IPS-20b (cell line): Measurements from ENCODE around the gene SCP2.
"Not testable (repeated sequence)": the region's sequence is repeated elsewhere in the genome, so short reads cannot be mapped to it uniquely, and the experiment has no call there.

ENCODE experiments used
- H3K27ac ChIP-seq: one replicate; pipeline ENCODE4 v1.5.1; 2013; ENCODE audit warnings: low read length
- H3K27me3 ChIP-seq: 2 replicates; pipeline ENCODE4 v1.6.1; 2013; ENCODE audit warnings: mild to moderate bottlenecking, low read length, inconsistent platforms; ENCODE audit not compliant: insufficient read depth
- H3K36me3 ChIP-seq: 2 replicates; pipeline ENCODE4 v1.6.1; 2013; ENCODE audit warnings: low read depth, mild to moderate bottlenecking, inconsistent platforms, low read length, moderate library complexity; ENCODE audit not compliant: insufficient read depth
- H3K4me1 ChIP-seq: 2 replicates; pipeline ENCODE4 v1.6.1; 2013; ENCODE audit warnings: mild to moderate bottlenecking, control low read depth, inconsistent platforms, low read length, moderate library complexity; ENCODE audit not compliant: insufficient read depth
- H3K4me3 ChIP-seq: 2 replicates; pipeline ENCODE4 v1.5.1; 2013; ENCODE audit warnings: mild to moderate bottlenecking, low read length, inconsistent platforms
- H3K9ac ChIP-seq: 2 replicates; pipeline ENCODE4 v1.6.1; 2013; ENCODE audit warnings: low read depth, mild to moderate bottlenecking, inconsistent platforms, low read length, moderate library complexity
- H3K9me3 ChIP-seq: 2 replicates; pipeline ENCODE4 v1.6.1; 2013; ENCODE audit warnings: mild to moderate bottlenecking, low read depth, low read length, inconsistent platforms; ENCODE audit not compliant: insufficient read depth

SCP2 gene

DNA sequence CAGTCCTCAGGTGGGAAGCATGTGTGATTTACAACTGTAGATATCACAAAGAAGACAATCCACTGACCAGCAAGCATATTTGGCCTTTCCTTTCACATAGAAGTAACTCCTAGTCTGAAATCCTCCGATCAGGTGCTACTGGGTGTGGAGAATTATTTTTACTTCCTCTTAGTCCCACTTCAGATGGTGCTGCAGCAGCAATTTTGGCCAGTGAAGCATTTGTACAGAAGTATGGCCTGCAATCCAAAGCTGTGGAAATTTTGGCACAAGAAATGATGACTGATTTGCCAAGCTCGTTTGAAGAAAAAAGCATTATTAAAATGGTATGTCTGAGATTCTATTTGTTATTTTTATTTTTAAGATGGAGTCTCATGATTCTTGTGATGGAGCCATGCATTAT lies 51.0 kb downstream of the SCP2 start:
- no peaks in the 10 kb centered on the region for H3K27me3 ChIP-seq
- no peak overlapping the region for H3K4me3 ChIP-seq
- H3K27ac ChIP-seq = no peak overlapping the region
- H3K9me3 ChIP-seq = no peaks in the 10 kb centered on the region
- H3K36me3 ChIP-seq = no peaks in the 10 kb centered on the region
- H3K9ac ChIP-seq = no peak overlapping the region
- H3K4me1 ChIP-seq = peaks cover 11% of the 10 kb centered on the region

DNA sequence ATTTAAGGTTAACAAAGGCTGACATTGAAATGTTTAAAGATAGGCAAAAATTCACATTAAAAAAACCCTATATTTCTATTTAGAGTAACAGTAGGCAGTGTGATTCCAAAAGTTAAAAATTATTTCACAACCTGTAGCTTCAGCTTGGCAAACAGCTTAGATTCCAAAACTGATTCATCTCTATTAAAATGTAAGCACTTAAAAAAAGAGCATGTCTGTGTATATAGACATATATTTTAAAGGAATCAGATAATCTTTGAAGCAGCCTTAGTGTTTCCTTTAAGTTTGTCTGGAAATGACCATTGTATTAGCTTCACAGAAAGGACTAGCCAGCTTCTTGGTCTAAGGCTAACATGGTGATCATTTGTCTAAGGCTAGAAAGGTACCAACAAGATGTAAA lies 65.7 kb downstream of the SCP2 start:
- H3K4me3 ChIP-seq, H3K36me3 ChIP-seq, H3K9me3 ChIP-seq, H3K27ac ChIP-seq, H3K9ac ChIP-seq, H3K4me1 ChIP-seq, H3K27me3 ChIP-seq: not testable (repeated sequence)

DNA sequence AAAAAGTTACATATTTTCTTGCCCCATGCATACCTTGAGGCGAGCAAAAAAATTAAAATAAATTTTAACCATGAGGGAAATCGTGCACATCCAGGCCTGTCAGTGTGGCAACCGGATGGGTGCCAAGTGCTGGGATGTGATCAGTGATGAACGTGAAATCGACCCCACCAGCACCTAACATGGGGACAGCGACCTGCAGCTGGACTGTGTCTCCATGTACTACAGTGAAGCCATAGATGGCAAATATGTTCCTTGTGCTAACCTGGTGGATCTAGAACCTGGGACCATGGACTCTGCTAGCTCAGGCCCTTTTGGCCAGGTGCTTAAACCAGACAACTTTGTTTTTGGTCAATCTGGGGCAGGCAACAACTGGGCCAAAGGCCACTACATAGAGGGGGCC lies 67.6 kb downstream of the SCP2 start:
- Histone ChIP-seq H3K27ac (no peak overlapping the region), H3K27me3 (no peaks in the 10 kb centered on the region), H3K9me3 (no peaks in the 10 kb centered on the region), H3K36me3 (no peaks in the 10 kb centered on the region), H3K4me1 (no peaks in the 10 kb centered on the region), H3K4me3 (no peak overlapping the region), H3K9ac (no peak overlapping the region)

DNA sequence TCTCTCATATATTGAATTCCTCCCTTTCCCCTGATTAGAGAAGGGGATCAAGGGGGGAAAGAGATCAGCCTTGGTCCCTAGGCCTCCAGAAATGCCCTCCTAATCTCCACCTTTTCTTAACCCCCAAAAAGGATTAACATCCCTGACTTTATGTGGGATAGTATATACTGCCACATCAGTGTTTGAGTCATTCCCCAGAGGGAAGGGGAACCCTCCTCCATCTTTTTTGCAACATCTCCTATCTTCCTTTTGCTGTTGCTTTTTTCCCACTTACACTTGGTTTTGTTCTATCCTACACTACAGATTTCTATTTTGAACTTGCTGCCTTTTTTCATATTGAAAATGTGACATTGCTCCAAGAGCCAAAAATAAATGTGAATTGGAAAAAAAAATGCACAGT lies 69.6 kb downstream of the SCP2 start:
- H3K27me3 ChIP-seq = no peaks in the 10 kb centered on the region
- H3K9me3 ChIP-seq = no peaks in the 10 kb centered on the region
- H3K4me3 ChIP-seq = no peak overlapping the region
- no peaks in the 10 kb centered on the region for H3K4me1 ChIP-seq
- H3K36me3 ChIP-seq = no peaks in the 10 kb centered on the region
- H3K27ac ChIP-seq = no peak overlapping the region
- no peak overlapping the region for H3K9ac ChIP-seq

DNA sequence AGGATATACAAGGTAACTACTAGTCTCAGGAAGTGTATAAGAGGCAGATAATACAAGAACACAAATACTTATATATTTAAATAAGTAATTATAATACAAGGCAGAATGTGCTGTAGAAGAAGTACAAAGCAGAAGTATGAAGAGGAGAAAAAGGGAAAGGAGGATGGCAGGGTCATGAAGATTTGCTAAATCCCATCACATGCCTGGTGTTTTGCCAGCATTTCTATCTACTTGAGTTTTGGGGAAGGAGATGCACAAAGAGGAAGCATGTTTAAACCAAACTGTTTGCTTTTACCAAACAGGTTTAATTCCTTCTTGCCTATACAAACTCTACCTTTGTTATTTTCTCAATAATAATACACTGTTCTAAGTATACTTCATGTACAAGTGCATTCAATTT lies 74.1 kb downstream of the SCP2 start:
- no peaks in the 10 kb centered on the region for H3K36me3 ChIP-seq
- no peaks in the 10 kb centered on the region for H3K9me3 ChIP-seq
- no peak overlapping the region for H3K4me3 ChIP-seq
- H3K4me1 ChIP-seq = no peaks in the 10 kb centered on the region
- H3K27ac ChIP-seq = no peak overlapping the region
- H3K27me3 ChIP-seq = no peaks in the 10 kb centered on the region
- H3K9ac ChIP-seq = no peak overlapping the region

DNA sequence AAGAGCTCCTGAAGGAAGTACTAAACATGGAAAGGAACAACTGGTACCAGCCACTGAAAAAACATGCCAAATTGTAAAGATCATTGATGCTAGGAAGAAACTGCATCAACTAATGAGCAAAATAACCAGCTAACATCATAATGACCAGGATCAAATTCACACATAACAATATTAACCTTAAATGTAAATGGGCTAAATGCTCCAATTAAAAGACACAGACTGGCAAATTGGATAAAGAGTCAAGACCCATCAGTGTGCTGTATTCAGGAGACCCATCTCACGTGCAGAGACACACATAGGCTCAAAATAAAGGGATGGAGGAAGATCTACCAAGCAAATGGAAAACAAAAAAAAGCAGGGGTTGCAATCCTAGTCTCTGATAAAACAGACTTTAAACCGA lies 79.5 kb downstream of the SCP2 start:
- H3K9ac ChIP-seq, H3K27ac ChIP-seq, H3K9me3 ChIP-seq, H3K4me3 ChIP-seq, H3K27me3 ChIP-seq, H3K4me1 ChIP-seq, H3K36me3 ChIP-seq: not testable (repeated sequence)

DNA sequence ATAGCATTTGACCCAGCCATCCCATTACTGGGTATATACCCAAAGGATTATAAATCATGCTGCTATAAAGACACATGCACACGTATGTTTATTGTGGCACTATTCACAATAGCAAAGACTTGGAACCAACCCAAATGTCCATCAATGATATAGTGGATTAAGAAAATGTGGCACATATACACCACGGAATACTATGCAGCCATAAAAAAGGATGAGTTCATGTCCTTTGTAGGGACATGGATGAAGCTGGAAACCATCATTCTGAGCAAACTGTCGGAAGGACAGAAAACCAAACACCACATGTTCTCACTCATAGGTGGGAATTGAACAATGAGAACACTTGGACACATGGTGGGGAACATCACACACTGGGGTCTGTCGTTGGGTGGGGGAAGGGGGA lies 83.2 kb downstream of the SCP2 start:
- H3K27me3 ChIP-seq, H3K27ac ChIP-seq, H3K4me3 ChIP-seq, H3K4me1 ChIP-seq, H3K36me3 ChIP-seq, H3K9ac ChIP-seq, H3K9me3 ChIP-seq: not testable (repeated sequence)

DNA sequence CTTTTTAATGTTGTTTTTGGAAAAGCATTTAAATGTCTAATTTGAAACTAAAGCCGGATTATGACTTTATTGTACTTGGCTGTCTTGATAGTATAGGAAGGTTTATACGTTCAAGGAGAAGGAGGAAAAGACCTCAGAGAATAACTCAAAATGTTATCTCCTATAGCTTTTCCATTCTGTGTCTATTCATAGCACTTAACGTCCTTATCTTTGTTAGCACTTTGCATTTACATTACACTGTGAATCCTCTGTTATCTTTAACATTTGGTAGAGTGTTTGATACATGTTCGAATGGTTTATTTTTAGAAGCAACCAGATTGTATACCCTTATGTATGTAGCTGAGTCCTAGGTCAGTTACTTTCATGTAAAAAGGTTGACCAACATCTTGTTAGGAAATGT lies 84.1 kb downstream of the SCP2 start:
- no peak overlapping the region for H3K9ac ChIP-seq
- H3K4me3 ChIP-seq = no peak overlapping the region
- H3K27ac ChIP-seq = no peak overlapping the region
- H3K27me3 ChIP-seq = no peaks in the 10 kb centered on the region
- H3K4me1 ChIP-seq = peaks cover 2% of the 10 kb centered on the region; the same call in 1 of the 2 replicates
- no peaks in the 10 kb centered on the region for H3K36me3 ChIP-seq
- H3K9me3 ChIP-seq = no peaks in the 10 kb centered on the region

DNA sequence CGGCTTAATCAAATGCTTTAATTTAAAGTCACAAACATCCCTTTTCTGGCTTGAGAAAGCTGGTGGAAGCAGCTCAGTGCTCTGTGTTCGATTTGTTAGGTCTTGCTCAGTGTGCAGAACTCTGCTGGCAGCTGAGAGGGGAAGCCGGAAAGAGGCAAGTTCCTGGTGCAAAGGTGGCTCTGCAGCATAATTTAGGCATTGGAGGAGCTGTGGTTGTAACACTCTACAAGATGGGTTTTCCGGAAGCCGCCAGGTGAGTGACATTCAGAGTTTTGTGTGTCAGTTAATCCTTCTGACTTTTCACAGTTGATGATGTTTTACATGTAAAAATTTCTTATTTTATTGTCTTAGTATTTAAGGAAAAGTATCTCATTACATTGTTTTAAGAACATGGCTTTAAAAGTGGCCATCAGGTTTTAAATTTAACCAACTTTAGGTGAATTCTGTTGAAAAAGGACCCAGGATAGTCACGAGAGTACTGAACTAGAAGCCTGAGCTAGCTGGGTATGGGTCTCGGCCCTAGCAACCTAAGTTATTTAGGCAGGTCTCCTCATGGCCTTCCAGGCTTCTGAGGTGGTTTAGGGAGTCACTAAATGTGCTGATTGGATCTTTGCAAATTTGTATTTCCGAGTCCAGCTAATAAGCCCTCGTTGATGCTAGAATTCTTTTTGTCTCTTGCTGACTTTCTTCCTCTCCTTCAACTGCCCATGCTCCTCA lies 87.9 kb downstream of the SCP2 start:
- no peaks in the 10 kb centered on the region for H3K9me3 ChIP-seq
- peak overlapping the region; percentile 84 for H3K4me3 ChIP-seq
- no peaks in the 10 kb centered on the region for H3K36me3 ChIP-seq
- peak overlapping the region; percentile 76; the same call in 1 of the 2 replicates for H3K9ac ChIP-seq
- H3K27me3 ChIP-seq = no peaks in the 10 kb centered on the region
- H3K27ac ChIP-seq = no peak overlapping the region
- H3K4me1 ChIP-seq = peaks cover 2% of the 10 kb centered on the region; the same call in 1 of the 2 replicates

DNA sequence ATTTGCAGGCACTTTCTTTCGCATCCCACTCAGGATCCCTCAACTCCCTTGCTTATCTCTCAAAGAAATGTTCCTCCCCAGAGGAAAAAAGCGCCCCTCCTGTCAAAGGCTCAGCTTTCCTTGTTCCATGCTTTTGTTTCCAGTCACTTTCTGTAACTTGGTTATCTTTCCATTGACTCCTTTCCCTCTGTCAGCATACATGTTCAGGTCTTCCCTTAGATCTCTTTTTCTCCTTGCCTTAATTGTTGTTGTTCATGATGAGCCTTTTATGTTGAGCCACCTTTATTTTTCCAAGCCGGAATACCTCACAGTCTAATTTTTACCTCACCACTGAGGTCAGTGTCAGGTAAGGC lies 88.4 kb downstream of the SCP2 start:
- Histone ChIP-seq H3K27ac (no peak overlapping the region), H3K36me3 (no peaks in the 10 kb centered on the region), H3K4me3 (peak overlapping the region; percentile 84), H3K9ac (peak overlapping the region; percentile 76; the same call in 1 of the 2 replicates), H3K9me3 (no peaks in the 10 kb centered on the region), H3K4me1 (peaks cover 2% of the 10 kb centered on the region; the same call in 1 of the 2 replicates), H3K27me3 (no peaks in the 10 kb centered on the region)

DNA sequence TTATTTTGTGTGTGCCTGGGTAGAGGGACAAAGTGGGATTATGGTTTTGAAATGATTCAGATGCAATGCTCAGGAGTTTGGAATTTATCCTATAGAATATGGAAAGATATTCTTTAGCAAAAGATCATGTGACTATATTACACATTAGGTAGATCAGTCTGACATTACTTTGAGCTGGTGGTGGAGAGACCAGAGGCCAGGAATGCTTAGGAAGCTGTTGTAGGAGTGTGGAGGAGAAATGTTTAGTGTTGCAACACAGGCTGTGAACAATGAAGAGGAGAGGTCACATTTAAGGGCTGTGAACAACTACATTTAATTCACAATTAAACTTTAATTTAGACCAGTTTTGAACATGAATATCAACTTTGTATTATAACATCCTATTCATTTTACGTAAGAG lies 89.6 kb downstream of the SCP2 start:
- H3K4me3 ChIP-seq = no peak overlapping the region
- H3K4me1 ChIP-seq = peaks cover 2% of the 10 kb centered on the region; the same call in 1 of the 2 replicates
- no peak overlapping the region for H3K9ac ChIP-seq

DNA sequence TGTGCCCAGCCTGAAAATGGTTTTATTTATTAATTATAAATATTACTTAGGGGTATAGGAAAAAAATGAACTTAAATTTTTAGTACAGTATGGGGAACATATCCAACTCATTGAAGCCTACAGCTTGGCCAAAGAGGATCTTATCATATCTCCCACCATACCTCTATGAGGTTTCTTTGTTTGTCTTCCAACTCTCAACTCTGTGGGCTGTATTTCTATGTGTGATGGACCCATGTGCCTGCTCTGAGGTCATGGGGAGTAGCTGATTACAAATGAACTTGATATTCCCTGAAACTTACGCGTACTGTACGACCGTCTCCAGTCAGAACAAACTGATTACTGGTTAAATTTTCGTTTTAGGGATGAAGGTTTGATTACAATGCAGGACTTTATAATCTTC lies 93.5 kb downstream of the SCP2 start:
- no peaks in the 10 kb centered on the region for H3K36me3 ChIP-seq
- H3K9ac ChIP-seq = no peak overlapping the region
- H3K27me3 ChIP-seq = no peaks in the 10 kb centered on the region
- no peak overlapping the region for H3K27ac ChIP-seq
- H3K4me1 ChIP-seq = peaks cover 1% of the 10 kb centered on the region; the same call in 1 of the 2 replicates
- H3K9me3 ChIP-seq = no peaks in the 10 kb centered on the region
- H3K4me3 ChIP-seq = no peak overlapping the region

More for the DNA sequence above, 89.6 kb downstream of the SCP2 start:
- no peaks in the 10 kb centered on the region for H3K27me3 ChIP-seq
- H3K27ac ChIP-seq = no peak overlapping the region
- no peaks in the 10 kb centered on the region for H3K36me3 ChIP-seq
- H3K9me3 ChIP-seq = no peaks in the 10 kb centered on the region
